HepG2 (cell line): Measurements from ENCODE around the gene SLC35B2. TPM values are rescaled to one million over a fixed set of nuclear protein-coding genes. Genes with fewer than 3 reads are reported as not detected.

Experiments used
- ARNTL ChIP-seq: sonication (generic); formaldehyde crosslinking; IDR thresholded peaks from 2 replicates; pipeline ENCODE4 v1.4.0; 2020; ENCODE audit warnings: mild to moderate bottlenecking, missing genetic modification reagents
- ATAD3A ChIP-seq: sonication (generic); formaldehyde crosslinking; IDR thresholded peaks from 2 replicates; pipeline ENCODE4 v1.4.0; 2020; ENCODE audit warnings: missing genetic modification reagents
- CHD2 ChIP-seq: IDR thresholded peaks from 2 replicates; pipeline ENCODE4 v1.6.1; 2011; ENCODE audit warnings: low read depth, low read length, improper control_type of control experiment
- FOXO4 ChIP-seq: sonication (generic); formaldehyde crosslinking; conservative IDR thresholded peaks from 2 replicates; pipeline ENCODE4 v1.8.1; 2023; ENCODE audit warnings: missing genetic modification reagents
- FOXP4 ChIP-seq: sonication (generic); formaldehyde crosslinking; IDR thresholded peaks from 2 replicates; pipeline ENCODE4 v1.4.0; 2020; ENCODE audit warnings: missing genetic modification reagents
- HHEX ChIP-seq: IDR thresholded peaks from 2 replicates; pipeline ENCODE4 v1.6.1; 2016; ENCODE audit warnings: control low read depth
- HMGA1 ChIP-seq: sonication (generic); formaldehyde crosslinking; conservative IDR thresholded peaks from 2 replicates; pipeline ENCODE4 v1.4.0; 2020; ENCODE audit warnings: missing genetic modification reagents
- LCORL ChIP-seq, 2 experiments: fragments of 450-650 bp in 1 of 2; sonication (generic) in 1 of 2; formaldehyde crosslinking in 1 of 2; IDR thresholded peaks; 2 replicates each; pipeline versions ENCODE4 v1.5.0 to v1.6.1; 2017 to 2020; ENCODE audit warnings: antibody characterized with exemption in 1 of 2, missing genetic modification reagents in 1 of 2
- MIER3 ChIP-seq: IDR thresholded peaks from 2 replicates; pipeline ENCODE4 v1.6.1; 2016; ENCODE audit warnings: missing compliant biosample characterization, borderline replicate concordance
- MTA3 ChIP-seq: sonication (generic); formaldehyde crosslinking; IDR thresholded peaks from 2 replicates; pipeline ENCODE4 v1.4.0; 2020; ENCODE audit warnings: missing genetic modification reagents
- MXD4 ChIP-seq: IDR thresholded peaks from 2 replicates; pipeline ENCODE4 v1.6.1; 2016; ENCODE audit warnings: mild to moderate bottlenecking, missing biosample characterization, missing genetic modification reagents
- NFKB2 ChIP-seq: sonication (generic); formaldehyde crosslinking; IDR thresholded peaks from 2 replicates; pipeline ENCODE4 v1.4.0; 2020; ENCODE audit warnings: missing genetic modification reagents, borderline replicate concordance
- NR2C2 ChIP-seq: sonication (generic); formaldehyde crosslinking; IDR thresholded peaks from 2 replicates; pipeline ENCODE4 v1.4.0; 2020; ENCODE audit warnings: missing genetic modification reagents, mild to moderate bottlenecking, moderate library complexity, borderline replicate concordance
- PCBP2 ChIP-seq: fragments of 200-400 bp; formaldehyde crosslinking; optimal IDR thresholded peaks from 2 replicates; pipeline ENCODE3; 2018; ENCODE audit warnings: low read length, low read depth; ENCODE audit not compliant: poor library complexity, severe bottlenecking
- PHF8 ChIP-seq: sonication (generic); formaldehyde crosslinking; IDR thresholded peaks from 2 replicates; pipeline ENCODE4 v1.5.0; 2020; ENCODE audit warnings: missing genetic modification reagents
- STAT5B ChIP-seq: sonication (generic); formaldehyde crosslinking; IDR thresholded peaks from 2 replicates; pipeline ENCODE4 v1.4.0; 2020; ENCODE audit warnings: missing genetic modification reagents
- TEAD3 ChIP-seq: optimal IDR thresholded peaks from 2 replicates; pipeline ENCODE3; 2016; ENCODE audit warnings: borderline replicate concordance
- ZBTB39 ChIP-seq: sonication (generic); formaldehyde crosslinking; IDR thresholded peaks from 2 replicates; pipeline ENCODE4 v1.5.0; 2020; ENCODE audit warnings: missing genetic modification reagents
- ZFP36L1 ChIP-seq: sonication (generic); formaldehyde crosslinking; IDR thresholded peaks from 2 replicates; pipeline ENCODE4 v1.8.0; 2022; ENCODE audit warnings: mild to moderate bottlenecking, missing genetic modification reagents, moderate library complexity
- ZKSCAN5 ChIP-seq: sonication (generic); formaldehyde crosslinking; IDR thresholded peaks from 2 replicates; pipeline ENCODE4 v1.5.1; 2020; ENCODE audit warnings: mild to moderate bottlenecking, missing genetic modification reagents
- ZNF225 ChIP-seq: sonication (generic); formaldehyde crosslinking; IDR thresholded peaks from 2 replicates; pipeline ENCODE4 v1.4.0; 2020; ENCODE audit warnings: mild to moderate bottlenecking, missing genetic modification reagents
- ZNF276 ChIP-seq: sonication (generic); formaldehyde crosslinking; IDR thresholded peaks from 2 replicates; pipeline ENCODE4 v1.4.0; 2020; ENCODE audit warnings: mild to moderate bottlenecking, low read depth, missing genetic modification reagents
- ZNF557 ChIP-seq: sonication (generic); formaldehyde crosslinking; IDR thresholded peaks from 2 replicates; pipeline ENCODE4 v1.4.0; 2020; ENCODE audit warnings: missing genetic modification reagents
- ZNF589 ChIP-seq: sonication (generic); formaldehyde crosslinking; conservative IDR thresholded peaks from 2 replicates; pipeline ENCODE4 v1.8.0; 2022; ENCODE audit warnings: mild to moderate bottlenecking, moderate library complexity, missing genetic modification reagents
- polyA plus RNA-seq, 8 experiments: library from polyadenylated mRNA; depleted of rRNA in 3 of 8; stranded (reverse) in 7 of 8; unstranded in 1 of 8; fragments of >200 nt; fragmentation: Illumina TruSeq in 4 of 8; extraction: Trizol in 4 of 8; gene quantifications; 2 replicates each; pipeline versions ENCODE4 v1.2.1 to v1.2.3, GENCODE V29; 2011 to 2016; ENCODE audit warnings: low read depth in 4 of 8, missing spikeins in 1 of 8, mixed read lengths in 1 of 8; ENCODE audit not compliant: insufficient read depth in 1 of 8
- total RNA-seq, 5 experiments: library from RNA; depleted of rRNA; stranded (reverse); fragments of >200 nt; fragmentation: Illumina TruSeq; extraction: Trizol; gene quantifications; 2 replicates each; pipeline ENCODE4 v1.2.3, GENCODE V29; 2016; ENCODE audit warnings: low read depth in 1 of 5

Gene SLC35B2
- total and polyA plus RNA-seq, 2 of the 13 experiments (the other 11 are each of a cell fraction or from before 2014, with no cell fraction given), result 61.1 to 148 TPM

- TF ChIP-seq NFKB2, result no peak
- no peak for TF ChIP-seq ZNF589 (CRISPR knock-in tag)
- no peak for TF ChIP-seq PCBP2
- TF ChIP-seq ZBTB39 (CRISPR knock-in tag), result no peak
- no peak for TF ChIP-seq ATAD3A (CRISPR knock-in tag)
- TF ChIP-seq FOXP4 (CRISPR knock-in tag), result peak; percentile 4; the same call in 1 of the 2 replicates
- no peak for TF ChIP-seq LCORL (IDR thresholded peaks at IDR 0.05)
- TF ChIP-seq LCORL (CRISPR knock-in tag; IDR thresholded peaks at IDR 0.05), result 0 out of 2 replicates have a peak, but pooled peaks have one; percentile 39
- no peak for TF ChIP-seq ZNF557 (CRISPR knock-in tag)
- TF ChIP-seq HMGA1 (CRISPR knock-in tag), result no peak
- TF ChIP-seq ZKSCAN5 (CRISPR knock-in tag), result no peak
- no peak for TF ChIP-seq ZNF276 (CRISPR knock-in tag)
- no peak for TF ChIP-seq CHD2
- TF ChIP-seq NR2C2 (CRISPR knock-in tag), result no peak
- no peak for TF ChIP-seq ZNF225 (CRISPR knock-in tag)
- TF ChIP-seq TEAD3, result no peak
- peak; percentile 43; the same call in 1 of the 2 replicates for TF ChIP-seq ZFP36L1
- no peak for TF ChIP-seq MTA3 (CRISPR knock-in tag)
- 0 out of 2 replicates have a peak, but pooled peaks have one; percentile 3 for TF ChIP-seq MIER3 (CRISPR knock-in tag)
- TF ChIP-seq ARNTL (CRISPR knock-in tag), result no peak; the same call in 1 of the 2 replicates
- TF ChIP-seq STAT5B, result no peak
- no peak for TF ChIP-seq HHEX (CRISPR knock-in tag)
- no peak for TF ChIP-seq PHF8 (CRISPR knock-in tag)
- TF ChIP-seq MXD4 (CRISPR knock-in tag), result no peak
- no peak for TF ChIP-seq FOXO4 (CRISPR knock-in tag)
Observed at GRCh38 chr6:44264154-44265006, 7.1 kb upstream of the SLC35B2 start (continued).
